Measurements from ENCODE around the gene MCU. TPM values are rescaled to one million over a fixed set of nuclear protein-coding genes. Genes with fewer than 3 reads are reported as not detected.

The MCU gene
- total RNA-seq, 1 donor from 2014 or later = 21.7 TPM

GRCh38 chr10:72932259-72933015 lies 240.5 kb downstream of the MCU start:
- Mint-ChIP-seq H3K27me3 (ENCODE audit: low read depth) (no peaks in the 10 kb centered on the region), H3K9me3 (peaks cover 2% of the 10 kb centered on the region), H3K4me3 (no peak overlapping the region), H3K36me3 (ENCODE audit: low read depth) (no peaks in the 10 kb centered on the region), H3K27ac (ENCODE audit: unreplicated experiment) (no peak overlapping the region), H3K4me1 (no peaks in the 10 kb centered on the region)
- no peak for DNase-seq (ENCODE audit: low read depth, low spot score)
- no peak for TF ChIP-seq CTCF (conservative IDR thresholded peaks at IDR 0.05)

GRCh38 chr10:72935361-72935760 lies 243.4 kb downstream of the MCU start:
- no peak for TF ChIP-seq CTCF (conservative IDR thresholded peaks at IDR 0.05)
- Mint-ChIP-seq H3K4me1 (no peaks in the 10 kb centered on the region), H3K36me3 (ENCODE audit: low read depth) (no peaks in the 10 kb centered on the region), H3K27me3 (ENCODE audit: low read depth) (no peaks in the 10 kb centered on the region), H3K9me3 (peaks cover 2% of the 10 kb centered on the region), H3K4me3 (no peak overlapping the region), H3K27ac (ENCODE audit: unreplicated experiment) (no peak overlapping the region)
- DNase-seq (ENCODE audit: low read depth, low spot score) = no peak

Small RNA genes lying within 50 kb of the gene (microRNA-seq; reads per million reads assigned to microRNA genes)
- not detected for gene MIR4676

Other genes with a start within 250 kb of the MCU start
- 34.1 and 36.9 TPM in 2 replicates for gene MICU1, start 66.1 kb upstream of the MCU start, total RNA-seq
- gene OIT3, start 201.6 kb downstream of the MCU start, total RNA-seq = 0.09 TPM in 1 of 2 replicates, not detected in the other

Data from neural crest cell (in vitro differentiated cells).